IMR-90 (cell line): Measurements from ENCODE around the gene RIPOR2. TPM values are rescaled to one million over a fixed set of nuclear protein-coding genes. Genes with fewer than 3 reads are reported as not detected.

Experiments
- ATAC-seq: fragments of 200-7000 bp; cut with Tn5 transposase; 2 replicates; pipeline ENCODE4 v1.9.1; 2020; ENCODE audit warnings: low read depth, mild to moderate bottlenecking, moderate library complexity
- BruUV-seq: library from RNA; stranded (reverse); fragments of 400-500 nt; replicated peaks from 2 replicates; lab custom pipeline; 2021; lab: Mats Ljungman, UMichigan
- CTCF ChIA-PET: fragments of 300-600 bp; formaldehyde crosslinking; extraction: SDS; loops from one replicate; lab custom pipeline; 2021; ENCODE audit warnings: antibody characterized with exemption; lab: Yijun Ruan, JAX
- POLR2A ChIA-PET: fragments of 300-600 bp; sonication (Branson Sonifier 250); formaldehyde crosslinking; loops from one replicate; lab custom pipeline; 2022; ENCODE audit warnings: antibody characterized with exemption; ENCODE audit not compliant: unreplicated experiment; lab: Charles Lee
- DNase-seq: peaks from one replicate; pipeline ENCODE4 v3.0.0; 2013
- H2AFZ ChIP-seq: replicated peaks from 2 replicates; pipeline ENCODE3; 2013; ENCODE audit warnings: low read length, mild to moderate bottlenecking; ENCODE audit not compliant: poor library complexity
- H2AK5ac ChIP-seq: 2 replicates; pipeline ENCODE4 v1.6.1; 2013; ENCODE audit warnings: low read depth, low read length, inconsistent platforms
- H2AK9ac ChIP-seq: replicated peaks from 2 replicates; pipeline ENCODE3; 2013; ENCODE audit warnings: mild to moderate bottlenecking, low read depth, low read length, moderate library complexity; ENCODE audit not compliant: poor library complexity
- H2BK120ac ChIP-seq: 2 replicates; pipeline ENCODE4 v1.6.1; 2013; ENCODE audit warnings: low read depth, low read length, inconsistent platforms
- H2BK15ac ChIP-seq: 3 replicates; pipeline ENCODE4 v1.6.1; 2013; ENCODE audit warnings: low read depth, low read length, inconsistent platforms
- H2BK20ac ChIP-seq: 2 replicates; pipeline ENCODE4 v1.6.1; 2013; ENCODE audit warnings: low read depth, mild to moderate bottlenecking, inconsistent platforms, low read length, moderate library complexity
- H2BK5ac ChIP-seq: 2 replicates; pipeline ENCODE4 v1.6.1; 2013; ENCODE audit warnings: mild to moderate bottlenecking, low read depth, low read length, inconsistent platforms; ENCODE audit not compliant: poor library complexity, severe bottlenecking
- H3K14ac ChIP-seq: replicated peaks from 2 replicates; pipeline ENCODE4 v1.6.1; 2013; ENCODE audit warnings: low read depth, low read length, inconsistent platforms
- H3K18ac ChIP-seq: 2 replicates; pipeline ENCODE4 v1.6.1; 2013; ENCODE audit warnings: low read depth, low read length, control low read depth
- H3K23ac ChIP-seq: 2 replicates; pipeline ENCODE4 v1.6.1; 2013; ENCODE audit warnings: low read depth, low read length, inconsistent platforms
- H3K27ac ChIP-seq: 2 replicates; pipeline ENCODE4 v1.5.1; 2013; ENCODE audit warnings: mild to moderate bottlenecking, control low read depth, low read length; ENCODE audit not compliant: insufficient read depth
- H3K27me3 ChIP-seq: 2 replicates; pipeline ENCODE4 v1.6.1; 2013; ENCODE audit warnings: low read length; ENCODE audit not compliant: control insufficient read depth, insufficient read depth
- H3K36me3 ChIP-seq: 2 replicates; pipeline ENCODE4 v1.6.1; 2013; ENCODE audit warnings: low read length, mixed read lengths; ENCODE audit not compliant: control insufficient read depth, insufficient read depth
- H3K4ac ChIP-seq: 2 replicates; pipeline ENCODE4 v1.6.1; 2013; ENCODE audit warnings: low read depth, low read length, inconsistent platforms
- H3K4me1 ChIP-seq: 2 replicates; pipeline ENCODE4 v1.6.1; 2013; ENCODE audit warnings: low read length, mixed read lengths; ENCODE audit not compliant: control insufficient read depth, insufficient read depth
- H3K4me2 ChIP-seq: 2 replicates; pipeline ENCODE4 v1.6.1; 2013; ENCODE audit warnings: low read depth, mild to moderate bottlenecking, control low read depth, low read length, moderate library complexity
- H3K4me3 ChIP-seq: 2 replicates; pipeline ENCODE4 v1.5.1; 2013; ENCODE audit warnings: low read depth, mild to moderate bottlenecking, control low read depth, low read length, moderate library complexity; ENCODE audit not compliant: insufficient read depth
- H3K56ac ChIP-seq: 2 replicates; pipeline ENCODE4 v1.6.1; 2013; ENCODE audit warnings: low read length, inconsistent platforms; ENCODE audit not compliant: insufficient read depth; ENCODE audit errors: extremely low read depth
- H3K79me1 ChIP-seq, 2 experiments: 2 replicates each; pipeline ENCODE4 v1.6.1; 2013; ENCODE audit warnings: low read length in 2 of 2, inconsistent platforms in 1 of 2, low read depth in 1 of 2
- H3K9ac ChIP-seq: 2 replicates; pipeline ENCODE4 v1.6.1; 2013; ENCODE audit warnings: low read depth, low read length, control low read depth
- H3K9me1 ChIP-seq: 2 replicates; pipeline ENCODE4 v1.6.1; 2013; ENCODE audit warnings: low read length, inconsistent platforms; ENCODE audit not compliant: insufficient read depth
- H3K9me3 ChIP-seq: 2 replicates; pipeline ENCODE4 v1.6.1; 2013; ENCODE audit warnings: low read length; ENCODE audit not compliant: control insufficient read depth, insufficient read depth
- H4K20me1 ChIP-seq: 2 replicates; pipeline ENCODE4 v1.6.1; 2013; ENCODE audit warnings: low read length, inconsistent platforms; ENCODE audit not compliant: insufficient read depth
- H4K5ac ChIP-seq: 2 replicates; pipeline ENCODE4 v1.6.1; 2013; ENCODE audit warnings: mild to moderate bottlenecking, low read depth, low read length, control low read depth
- H4K8ac ChIP-seq, 2 experiments: 2 replicates each; pipeline ENCODE4 v1.6.1; 2013; ENCODE audit warnings: low read depth in 2 of 2, low read length in 2 of 2, control low read depth in 1 of 2, inconsistent platforms in 1 of 2
- H4K91ac ChIP-seq: 2 replicates; pipeline ENCODE4 v1.6.1; 2013; ENCODE audit warnings: low read depth, low read length, inconsistent platforms; ENCODE audit not compliant: insufficient read depth
- ELK1 ChIP-seq: fragments of 150-350 bp; IDR thresholded peaks from 2 replicates; pipeline ENCODE4 v1.6.1; 2016; ENCODE audit warnings: low read depth, mild to moderate bottlenecking, low read length, moderate library complexity, borderline replicate concordance
- POLR2A ChIP-seq: IDR thresholded peaks from 2 replicates; pipeline ENCODE4 v1.6.1; 2012; ENCODE audit warnings: mild to moderate bottlenecking, low read depth, low read length
- WGBS, 2 experiments: methylation state at CpG; one replicate each; pipeline versions ENCODE4 v1.1.5 to v1.1.7; 2013; ENCODE audit warnings: missing lambda C conversion rate in 2 of 2; ENCODE audit not compliant: insufficient read length in 1 of 2; ENCODE audit errors: extremely low coverage in 2 of 2; 5-methylcytosine and 5-hydroxymethylcytosine counted together
- dilution Hi-C: fragments of 300-500 bp; cut with HindIII; formaldehyde crosslinking; loops from one replicate; pipeline ENCODE4 v1.14.3; 2018; ENCODE audit warnings: low sequenced_read_pairs; ENCODE audit not compliant: unreplicated experiment
- in situ Hi-C: fragments of 300-500 bp; cut with MboI; formaldehyde crosslinking; loops from 3 replicates; pipeline ENCODE4 v1.14.3; 2019; ENCODE audit warnings: low sequenced_read_pairs, inconsistent platforms, mixed read lengths
- intact Hi-C: fragments of 100-400 bp; cut with micrococcal nuclease; formaldehyde crosslinking; loops from 2 replicates; pipeline ENCODE4 v1.10.0; 2022
- polyA plus RNA-seq, 3 experiments: library from polyadenylated mRNA; depleted of rRNA; stranded (reverse); fragments of >200 nt; gene quantifications; 2 replicates each; pipeline ENCODE4 v1.2.3, GENCODE V29; 2012; ENCODE audit warnings: low replicate concordance in 1 of 3
- total RNA-seq: library from RNA; depleted of rRNA; stranded (reverse); fragments of >200 nt; gene quantifications from 2 replicates; pipeline ENCODE4 v1.2.3, GENCODE V29; 2012
- TF ChIP-seq, protein P1 (sequence below): conservative IDR thresholded peaks from 2 replicates; pipeline ENCODE4 v1.5.1; 2012; ENCODE audit warnings: mild to moderate bottlenecking, low read depth, low read length, improper control_type of control experiment

The RIPOR2 gene
- total and polyA plus RNA-seq, 2 of the 4 experiments (the other 2 are of a cell fraction): 1.1 to 1.2 TPM

DNA sequence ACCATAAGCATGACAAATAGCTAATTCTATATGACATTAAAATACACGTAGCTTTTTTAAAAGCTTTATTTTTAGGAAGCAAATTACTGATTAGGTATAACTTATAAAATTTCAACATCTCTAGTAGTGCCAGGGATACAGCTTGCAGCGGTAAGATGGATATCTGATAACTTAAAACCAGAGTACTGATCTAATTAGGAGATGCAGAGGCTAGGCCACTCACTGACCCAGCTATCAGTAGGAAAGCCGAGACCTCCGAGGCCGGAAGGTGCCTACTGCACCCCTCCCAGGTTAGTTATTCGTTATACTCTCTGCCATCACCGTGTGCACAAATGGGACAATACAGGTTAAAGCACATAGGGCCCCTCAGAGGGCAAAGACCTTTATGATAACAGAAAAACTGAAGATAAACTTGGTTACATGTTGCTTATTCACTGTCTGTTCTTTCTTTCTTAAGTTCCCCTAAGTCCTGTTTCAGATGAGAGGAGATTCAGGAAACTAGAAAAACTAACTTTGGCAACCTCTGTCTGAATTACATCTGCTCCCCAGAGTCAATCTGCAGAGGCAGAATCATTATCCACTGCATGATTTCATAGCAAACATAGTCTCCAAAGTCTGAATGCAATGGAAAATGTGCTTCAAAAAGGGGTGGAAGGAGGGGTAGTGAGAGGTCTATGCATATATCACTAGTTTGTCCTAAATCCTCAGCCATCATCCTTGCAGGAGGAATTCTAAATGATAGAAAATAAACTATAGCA, 60.8 kb downstream of the RIPOR2 start (continued):
- TF ChIP-seq POLR2A: no peak

GRCh38 chr6:24874128-24874527, 61.6 kb downstream of the RIPOR2 start:
- Histone ChIP-seq H2BK15ac (no peak overlapping the region), H2AFZ (no peak overlapping the region), H4K20me1 (no peaks in the 10 kb centered on the region), H3K9me3 (peaks cover 10% of the 10 kb centered on the region), H3K4me3 (no peak overlapping the region), H3K18ac (no peak overlapping the region), H2AK9ac (no peak overlapping the region), H3K4me1 (no peaks in the 10 kb centered on the region), H4K5ac (no peak overlapping the region), H3K9me1 (0 out of 2 replicates have a peak, but pooled peaks cover 3% of the 10 kb centered on the region), H3K9ac (no peak overlapping the region), H2BK5ac (no peak overlapping the region), H3K27me3 (no peaks in the 10 kb centered on the region), H3K4me2 (no peak overlapping the region), H2AK5ac (no peak overlapping the region), H3K23ac (no peak overlapping the region; the same call in 1 of the 2 replicates), H3K79me1 (no peaks in the 10 kb centered on the region; a peak in 1 of 4 replicates), H3K27ac (no peak overlapping the region), H3K36me3 (peaks cover 12% of the 10 kb centered on the region), H3K56ac (no peak overlapping the region), H2BK120ac (no peak overlapping the region), H3K14ac (no peak overlapping the region), H4K91ac (no peak overlapping the region), H3K4ac (no peak overlapping the region), H2BK20ac (no peak overlapping the region), H4K8ac (no peak overlapping the region)
- no peak for TF ChIP-seq ELK1
- TF ChIP-seq, protein P1, sequence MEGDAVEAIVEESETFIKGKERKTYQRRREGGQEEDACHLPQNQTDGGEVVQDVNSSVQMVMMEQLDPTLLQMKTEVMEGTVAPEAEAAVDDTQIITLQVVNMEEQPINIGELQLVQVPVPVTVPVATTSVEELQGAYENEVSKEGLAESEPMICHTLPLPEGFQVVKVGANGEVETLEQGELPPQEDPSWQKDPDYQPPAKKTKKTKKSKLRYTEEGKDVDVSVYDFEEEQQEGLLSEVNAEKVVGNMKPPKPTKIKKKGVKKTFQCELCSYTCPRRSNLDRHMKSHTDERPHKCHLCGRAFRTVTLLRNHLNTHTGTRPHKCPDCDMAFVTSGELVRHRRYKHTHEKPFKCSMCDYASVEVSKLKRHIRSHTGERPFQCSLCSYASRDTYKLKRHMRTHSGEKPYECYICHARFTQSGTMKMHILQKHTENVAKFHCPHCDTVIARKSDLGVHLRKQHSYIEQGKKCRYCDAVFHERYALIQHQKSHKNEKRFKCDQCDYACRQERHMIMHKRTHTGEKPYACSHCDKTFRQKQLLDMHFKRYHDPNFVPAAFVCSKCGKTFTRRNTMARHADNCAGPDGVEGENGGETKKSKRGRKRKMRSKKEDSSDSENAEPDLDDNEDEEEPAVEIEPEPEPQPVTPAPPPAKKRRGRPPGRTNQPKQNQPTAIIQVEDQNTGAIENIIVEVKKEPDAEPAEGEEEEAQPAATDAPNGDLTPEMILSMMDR: no peak
- no peak for ATAC-seq
- BruUV-seq: no TSS peak
- DNase-seq: no peak
- intact Hi-C loops: no loop called here
- CTCF ChIA-PET: interaction anchor here (1.2 kb wide), 1 partner anchor 18 kb away, joined by 3 read pairs; no protein-coding TSS in a partner anchor
- WGBS, 2 experiments: no CpG with 5 or more reads among the region's 1 CpG
- in situ Hi-C loops: no loop called here
- POLR2A ChIA-PET: no interaction called here
- dilution Hi-C loops: no loop called here
